AG09309 (cell line): ENCODE measurements around the gene PTPRM.
"Not testable (repeated sequence)": the region's sequence is repeated elsewhere in the genome, so short reads cannot be mapped to it uniquely, and the experiment has no call there.

Experiments
- DNase-seq: peaks from one replicate; pipeline ENCODE4 v3.0.0-alpha.2; 2010; ENCODE audit warnings: low read depth
- H3K4me3 ChIP-seq: 2 replicates; pipeline ENCODE4 v1.5.1; 2011; ENCODE audit warnings: mild to moderate bottlenecking, low read depth, low read length, moderate library complexity; ENCODE audit not compliant: control insufficient read depth
- CTCF ChIP-seq: IDR thresholded peaks from 2 replicates; pipeline ENCODE4 v1.5.1; 2011; ENCODE audit warnings: mild to moderate bottlenecking, low read depth, low read length, inconsistent platforms; ENCODE audit not compliant: insufficient read depth, control insufficient read depth; ENCODE audit errors: missing control alignments

PTPRM gene

GRCh38 chr18:7953095-7953958 lies 386.2 kb downstream of the PTPRM start:
- no peak overlapping the region for H3K4me3 ChIP-seq
- DNase-seq: no peak
- TF ChIP-seq CTCF: no peak

GRCh38 chr18:7954238-7954637 lies 387.1 kb downstream of the PTPRM start:
- DNase-seq: no peak
- no peak for TF ChIP-seq CTCF
- H3K4me3 ChIP-seq: no peak overlapping the region

- TF ChIP-seq CTCF: no peak
- H3K4me3 ChIP-seq: no peak overlapping the region
- DNase-seq: no peak
Observed at GRCh38 chr18:7955175-7955574, 388.1 kb downstream of the PTPRM start.

GRCh38 chr18:7957297-7957696 lies 390.2 kb downstream of the PTPRM start:
- H3K4me3 ChIP-seq: no peak overlapping the region
- no peak for TF ChIP-seq CTCF
- no peak for DNase-seq

GRCh38 chr18:7958081-7958896 lies 391.2 kb downstream of the PTPRM start:
- no peak for TF ChIP-seq CTCF

GRCh38 chr18:7958897-7959146 lies 391.7 kb downstream of the PTPRM start:
- DNase-seq: no peak
- no peak for TF ChIP-seq CTCF
- H3K4me3 ChIP-seq: no peak overlapping the region

More at GRCh38 chr18:7958081-7958896, 391.2 kb downstream of the PTPRM start:
- DNase-seq: no peak
- H3K4me3 ChIP-seq: no peak overlapping the region

- H3K4me3 ChIP-seq, DNase-seq: not testable (repeated sequence)
Observed at GRCh38 chr18:7966682-7967081, 399.6 kb downstream of the PTPRM start.
